OCI-LY3 (cell line): ENCODE data around the gene BPTF.
A peak's percentile ranks its signal among the peaks of the same experiment; 100 is the strongest.
"Not testable (repeated sequence)": the region's sequence is repeated elsewhere in the genome, so short reads cannot be mapped to it uniquely, and the experiment has no call there.

Experiments used
- H2AFZ ChIP-seq: fragments of 200-600, 300-600 bp; shearing (Covaris generic); 2 replicates; pipeline ENCODE4 v1.6.0; 2014; ENCODE audit warnings: antibody characterized with exemption, low read depth, low read length
- H3K27ac ChIP-seq: fragments of 200-600, 300-600 bp; sonication (generic); 2 replicates; pipeline ENCODE4 v1.5.1; 2014; ENCODE audit warnings: mild to moderate bottlenecking, low read length, moderate library complexity, mixed read lengths
- H3K27me3 ChIP-seq: fragments of 200-600, 300-600 bp; sonication (generic); 2 replicates; pipeline ENCODE4 v1.6.1; 2014; ENCODE audit warnings: low read depth, low read length, mixed read lengths
- H3K36me3 ChIP-seq: fragments of 200-600, 300-600 bp; sonication (generic); replicated peaks from 2 replicates; pipeline ENCODE3; 2014; ENCODE audit warnings: low read depth, low read length, mixed read lengths
- H3K4me1 ChIP-seq: fragments of 300-600, 200-600 bp; sonication (generic); 2 replicates; pipeline ENCODE4 v1.6.1; 2014; ENCODE audit warnings: low read length, mixed read lengths
- H3K4me2 ChIP-seq: fragments of 200-600, 300-600 bp; sonication (generic); 2 replicates; pipeline ENCODE4 v1.6.1; 2014; ENCODE audit warnings: low read length, mixed read lengths
- H3K4me3 ChIP-seq: fragments of 300-600, 200-600 bp; sonication (generic); 2 replicates; pipeline ENCODE4 v1.5.1; 2014; ENCODE audit warnings: antibody characterized with exemption, mild to moderate bottlenecking, low read length, moderate library complexity
- H3K79me2 ChIP-seq: fragments of 300-600, 200-600 bp; shearing (Covaris generic); 2 replicates; pipeline ENCODE4 v1.6.1; 2014; ENCODE audit warnings: mild to moderate bottlenecking, low read length, mixed read lengths
- H3K9ac ChIP-seq: fragments of 300-600, 200-600 bp; shearing (Covaris generic); 2 replicates; pipeline ENCODE4 v1.6.0; 2014; ENCODE audit warnings: mild to moderate bottlenecking, low read length, moderate library complexity
- H3K9me3 ChIP-seq: fragments of 200-600, 300-600 bp; shearing (Covaris generic); 2 replicates; pipeline ENCODE4 v1.6.1; 2014; ENCODE audit warnings: low read length, mixed read lengths; ENCODE audit not compliant: insufficient read depth
- H4K20me1 ChIP-seq: fragments of 200-600, 300-600 bp; sonication (generic); 2 replicates; pipeline ENCODE4 v1.6.1; 2016; ENCODE audit warnings: low read length, mixed read lengths; ENCODE audit not compliant: insufficient read depth
- EZH2phosphoT487 ChIP-seq: fragments of 200-600 bp; shearing (Covaris generic); IDR thresholded peaks from 2 replicates; pipeline ENCODE4 v1.6.1; 2018; ENCODE audit warnings: antibody characterized with exemption, mixed run types, low read depth
- TF ChIP-seq, protein P1 (sequence below): fragments of 200-600, 300-600 bp; sonication (generic); IDR thresholded peaks from 2 replicates; pipeline ENCODE4 v1.5.1; 2014; ENCODE audit warnings: antibody characterized with exemption, low read length, low read depth

BPTF gene

DNA sequence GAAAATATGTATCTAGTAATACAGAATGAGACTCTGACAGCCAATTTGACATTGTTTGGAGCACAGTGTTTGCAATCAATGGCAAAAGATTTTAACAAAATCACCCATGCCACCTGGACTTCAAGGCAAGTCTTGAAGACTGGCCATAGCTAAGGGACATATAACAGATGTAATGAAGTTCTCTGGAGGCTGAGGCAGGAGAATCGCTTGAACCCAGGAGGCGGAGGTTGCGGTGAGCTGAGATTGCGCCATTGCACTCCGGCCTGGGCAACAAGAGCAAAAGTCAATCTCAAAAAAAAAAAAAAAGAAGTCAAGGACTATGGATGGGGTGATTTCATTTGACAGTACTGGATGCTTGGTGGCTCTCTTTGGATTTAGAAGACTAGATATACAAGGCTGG, 5.6 kb upstream of the BPTF start:
- H3K27me3 ChIP-seq, result peaks cover 18% of the 10 kb centered on the region
- H3K9ac ChIP-seq, result no peak overlapping the region
- TF ChIP-seq EZH2phosphoT487, result no peak
- TF ChIP-seq, protein P1, sequence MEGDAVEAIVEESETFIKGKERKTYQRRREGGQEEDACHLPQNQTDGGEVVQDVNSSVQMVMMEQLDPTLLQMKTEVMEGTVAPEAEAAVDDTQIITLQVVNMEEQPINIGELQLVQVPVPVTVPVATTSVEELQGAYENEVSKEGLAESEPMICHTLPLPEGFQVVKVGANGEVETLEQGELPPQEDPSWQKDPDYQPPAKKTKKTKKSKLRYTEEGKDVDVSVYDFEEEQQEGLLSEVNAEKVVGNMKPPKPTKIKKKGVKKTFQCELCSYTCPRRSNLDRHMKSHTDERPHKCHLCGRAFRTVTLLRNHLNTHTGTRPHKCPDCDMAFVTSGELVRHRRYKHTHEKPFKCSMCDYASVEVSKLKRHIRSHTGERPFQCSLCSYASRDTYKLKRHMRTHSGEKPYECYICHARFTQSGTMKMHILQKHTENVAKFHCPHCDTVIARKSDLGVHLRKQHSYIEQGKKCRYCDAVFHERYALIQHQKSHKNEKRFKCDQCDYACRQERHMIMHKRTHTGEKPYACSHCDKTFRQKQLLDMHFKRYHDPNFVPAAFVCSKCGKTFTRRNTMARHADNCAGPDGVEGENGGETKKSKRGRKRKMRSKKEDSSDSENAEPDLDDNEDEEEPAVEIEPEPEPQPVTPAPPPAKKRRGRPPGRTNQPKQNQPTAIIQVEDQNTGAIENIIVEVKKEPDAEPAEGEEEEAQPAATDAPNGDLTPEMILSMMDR, result no peak
- H3K4me1 ChIP-seq, result peaks cover 39% of the 10 kb centered on the region
- no peaks in the 10 kb centered on the region for H3K9me3 ChIP-seq
- H3K79me2 ChIP-seq, result no peaks in the 10 kb centered on the region
- no peaks in the 10 kb centered on the region for H4K20me1 ChIP-seq
- no peak overlapping the region for H3K4me3 ChIP-seq
- H3K36me3 ChIP-seq, result no peaks in the 10 kb centered on the region
- no peak overlapping the region for H3K27ac ChIP-seq
- no peak overlapping the region for H3K4me2 ChIP-seq
- no peak overlapping the region for H2AFZ ChIP-seq

DNA sequence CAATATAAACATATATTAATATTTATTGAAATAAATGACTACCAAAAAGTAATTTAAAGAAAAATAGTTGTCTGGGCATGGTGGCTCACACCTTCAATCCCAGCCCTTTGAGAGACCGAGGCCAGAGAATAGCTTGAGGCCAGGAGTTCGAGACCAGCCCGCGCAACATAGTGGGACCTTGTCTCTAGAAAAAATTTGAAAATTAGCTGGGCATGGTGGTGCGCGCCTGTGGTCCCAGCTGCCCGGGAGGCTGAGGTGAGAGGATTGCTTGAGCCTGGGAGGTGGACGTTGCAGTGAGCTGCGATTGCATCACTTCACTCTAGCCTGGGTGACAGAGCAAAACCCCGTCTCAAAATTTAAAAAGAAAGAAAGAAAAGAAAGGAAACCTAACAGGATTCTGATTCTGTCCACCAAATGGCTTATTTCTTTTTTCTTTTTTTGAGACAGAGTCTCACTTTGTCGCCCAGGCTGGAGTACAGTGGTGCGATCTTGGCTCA, 3.4 kb upstream of the BPTF start:
- H3K27ac ChIP-seq, result no peak overlapping the region

DNA sequence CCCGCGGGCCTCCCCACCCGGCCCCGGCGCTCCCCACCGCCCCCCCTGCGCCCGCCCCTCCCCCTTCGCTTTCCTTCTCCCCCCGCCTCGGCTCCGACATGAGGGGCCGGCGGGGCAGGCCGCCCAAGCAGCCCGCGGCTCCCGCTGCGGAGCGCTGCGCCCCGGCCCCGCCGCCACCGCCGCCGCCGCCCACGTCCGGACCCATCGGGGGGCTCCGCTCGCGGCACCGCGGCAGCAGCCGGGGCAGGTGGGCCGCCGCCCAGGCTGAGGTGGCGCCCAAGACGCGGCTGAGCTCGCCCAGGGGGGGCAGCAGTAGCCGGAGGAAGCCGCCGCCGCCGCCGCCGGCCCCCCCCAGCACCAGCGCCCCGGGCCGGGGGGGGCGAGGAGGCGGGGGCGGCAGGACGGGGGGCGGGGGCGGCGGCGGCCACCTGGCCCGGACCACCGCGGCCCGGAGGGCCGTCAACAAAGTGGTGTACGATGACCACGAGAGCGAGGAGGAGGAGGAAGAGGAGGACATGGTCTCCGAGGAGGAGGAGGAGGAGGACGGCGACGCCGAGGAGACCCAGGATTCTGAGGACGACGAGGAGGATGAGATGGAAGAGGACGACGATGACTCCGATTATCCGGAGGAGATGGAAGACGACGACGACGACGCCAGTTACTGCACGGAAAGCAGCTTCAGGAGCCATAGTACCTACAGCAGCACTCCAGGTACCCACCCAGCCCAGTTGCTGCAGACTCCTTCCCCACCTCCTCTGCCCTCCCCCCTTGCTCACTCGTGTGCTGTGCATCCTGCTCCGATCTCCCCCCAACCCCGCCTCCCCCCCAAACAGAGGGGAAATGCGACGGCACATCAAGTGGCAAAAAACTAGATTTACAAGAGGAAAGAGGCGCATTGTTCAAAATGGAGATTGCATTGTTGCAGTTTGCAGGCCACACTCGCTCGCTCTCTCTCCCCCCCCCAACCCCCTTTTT, 611 bp downstream of the BPTF start:
- peaks cover 39% of the 10 kb centered on the region for H3K4me1 ChIP-seq
- not testable (repeated sequence) for H3K9me3 ChIP-seq, H2AFZ ChIP-seq

More for the DNA sequence above, 3.4 kb upstream of the BPTF start:
- H3K9ac ChIP-seq, result no peak overlapping the region
- H3K27me3 ChIP-seq, result peaks cover 18% of the 10 kb centered on the region
- H3K79me2 ChIP-seq, result peaks cover 10% of the 10 kb centered on the region
- no peak overlapping the region for H3K4me2 ChIP-seq
- H3K4me1 ChIP-seq, result peaks cover 39% of the 10 kb centered on the region
- peaks cover 2% of the 10 kb centered on the region; the same call in 1 of the 2 replicates for H4K20me1 ChIP-seq
- H3K4me3 ChIP-seq, result no peak overlapping the region
- no peak overlapping the region for H2AFZ ChIP-seq
- no peaks in the 10 kb centered on the region for H3K9me3 ChIP-seq
- no peaks in the 10 kb centered on the region for H3K36me3 ChIP-seq
- no peak for TF ChIP-seq EZH2phosphoT487
- TF ChIP-seq, protein P1, result no peak

DNA sequence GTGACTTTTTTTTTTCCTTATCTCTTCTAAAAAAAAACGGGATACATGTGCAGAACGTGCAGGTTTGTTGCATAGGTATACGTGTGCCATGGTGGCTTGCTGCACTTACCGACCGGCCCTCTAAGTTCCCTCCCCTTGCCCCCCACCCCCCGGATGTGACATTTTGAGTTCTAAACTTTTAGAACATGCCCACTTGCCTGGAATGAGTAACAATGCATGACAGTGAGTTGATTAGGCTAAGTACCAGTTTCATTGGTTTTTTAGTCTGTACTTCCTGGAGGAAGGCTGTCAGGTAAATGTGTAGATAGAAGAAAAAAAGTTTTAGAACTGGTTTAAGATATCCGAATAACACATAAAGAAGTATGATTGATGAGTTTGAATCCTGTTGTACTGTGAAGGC, 4.0 kb downstream of the BPTF start:
- H4K20me1 ChIP-seq, result peaks cover 45% of the 10 kb centered on the region
- H3K9ac ChIP-seq, result no peak overlapping the region
- peak overlapping the region; percentile 45 for H3K4me2 ChIP-seq
- no peak overlapping the region for H3K4me3 ChIP-seq
- no peak overlapping the region for H3K27ac ChIP-seq
- H3K27me3 ChIP-seq, result peaks cover 1% of the 10 kb centered on the region
- H3K36me3 ChIP-seq, result no peaks in the 10 kb centered on the region
- peaks cover 83% of the 10 kb centered on the region for H3K79me2 ChIP-seq
- TF ChIP-seq, protein P1, result no peak
- no peak for TF ChIP-seq EZH2phosphoT487
- no peak overlapping the region for H2AFZ ChIP-seq
- H3K4me1 ChIP-seq, result peaks cover 20% of the 10 kb centered on the region
- H3K9me3 ChIP-seq, result no peaks in the 10 kb centered on the region

More for the DNA sequence above, 611 bp downstream of the BPTF start:
- peak overlapping the region; percentile 83 for H3K4me3 ChIP-seq
- peaks cover 21% of the 10 kb centered on the region for H4K20me1 ChIP-seq
- H3K9ac ChIP-seq, result peak overlapping the region; percentile 84
- peaks cover 18% of the 10 kb centered on the region for H3K27me3 ChIP-seq
- peaks cover 50% of the 10 kb centered on the region for H3K79me2 ChIP-seq
- peak overlapping the region; percentile 88 for H3K4me2 ChIP-seq
- H3K27ac ChIP-seq, result peak overlapping the region; percentile 53
- not testable (repeated sequence) for H3K36me3 ChIP-seq
